GM23248 (cell line): ENCODE data around the gene GUCA1A. TPM values are rescaled to one million over a fixed set of nuclear protein-coding genes. Genes with fewer than 3 reads are reported as not detected.
A peak's percentile ranks its signal among the peaks of the same experiment; 100 is the strongest.

Experiments
- DNase-seq: peaks from one replicate; pipeline ENCODE4 v3.0.0-alpha.2; 2015
- H2AFZ ChIP-seq: fragments of 200-600 bp; sonication (generic); 2 replicates; pipeline ENCODE4 v1.6.1; 2016; ENCODE audit warnings: antibody characterized with exemption
- H3F3A ChIP-seq: fragments of 200-600 bp; sonication (generic); 2 replicates; pipeline ENCODE4 v1.6.1; 2016; ENCODE audit warnings: mild to moderate bottlenecking, antibody characterized with exemption, mixed run types; ENCODE audit not compliant: insufficient read depth
- H3K27ac ChIP-seq: fragments of 200-600 bp; sonication (generic); 2 replicates; pipeline ENCODE4 v1.5.1; 2016; ENCODE audit warnings: mild to moderate bottlenecking
- H3K27me3 ChIP-seq: fragments of 200-600 bp; sonication (generic); replicated peaks from 2 replicates; pipeline ENCODE4 v1.6.1; 2016; ENCODE audit warnings: mild to moderate bottlenecking; ENCODE audit not compliant: insufficient read depth
- H3K36me3 ChIP-seq: fragments of 200-600 bp; sonication (generic); 2 replicates; pipeline ENCODE4 v1.6.1; 2016; ENCODE audit warnings: low read depth, mild to moderate bottlenecking
- H3K4me1 ChIP-seq: fragments of 200-600 bp; sonication (generic); 2 replicates; pipeline ENCODE4 v1.6.1; 2016; ENCODE audit warnings: mild to moderate bottlenecking; ENCODE audit not compliant: insufficient read depth
- H3K4me2 ChIP-seq: fragments of 200-600 bp; sonication (generic); one replicate; pipeline ENCODE4 v1.6.1; 2016; ENCODE audit warnings: mild to moderate bottlenecking; ENCODE audit not compliant: unreplicated experiment
- H3K4me3 ChIP-seq: fragments of 200-600 bp; sonication (generic); 2 replicates; pipeline ENCODE4 v1.5.1; 2016; ENCODE audit warnings: mild to moderate bottlenecking
- H3K79me2 ChIP-seq: fragments of 200-600 bp; sonication (generic); 2 replicates; pipeline ENCODE4 v1.6.1; 2016; ENCODE audit warnings: mild to moderate bottlenecking; ENCODE audit not compliant: insufficient read depth
- H3K9ac ChIP-seq: fragments of 200-600 bp; sonication (generic); 2 replicates; pipeline ENCODE4 v1.6.1; 2016; ENCODE audit warnings: mild to moderate bottlenecking
- H3K9me2 ChIP-seq: fragments of 200-600 bp; sonication (generic); 2 replicates; pipeline ENCODE4 v1.6.1; 2016; ENCODE audit warnings: mixed run types, mild to moderate bottlenecking, moderate library complexity; ENCODE audit not compliant: insufficient read depth
- H3K9me3 ChIP-seq: fragments of 200-600 bp; sonication (generic); one replicate; pipeline ENCODE4 v1.6.1; 2017; ENCODE audit warnings: low read depth
- H4K20me1 ChIP-seq: fragments of 200-600 bp; sonication (generic); 2 replicates; pipeline ENCODE4 v1.6.0; 2016; ENCODE audit not compliant: insufficient read depth
- EZH2 ChIP-seq: fragments of 200-600 bp; sonication (generic); IDR thresholded peaks from 2 replicates; pipeline ENCODE4 v1.6.1; 2018; ENCODE audit warnings: antibody characterized with exemption, mild to moderate bottlenecking; ENCODE audit not compliant: insufficient read depth, poor library complexity, severe bottlenecking
- EZH2phosphoT487 ChIP-seq: fragments of 200-600 bp; sonication (generic); IDR thresholded peaks from 2 replicates; pipeline ENCODE4 v1.6.1; 2018; ENCODE audit warnings: antibody characterized with exemption, moderate library complexity, mild to moderate bottlenecking, low read depth; ENCODE audit not compliant: insufficient read depth
- WGBS, 2 experiments: methylation state at CpG; one replicate each; pipeline ENCODE4 v1.1.6; 2015 to 2017; ENCODE audit warnings: low lambda C conversion rate in 2 of 2, low coverage in 1 of 2; ENCODE audit errors: missing lambda C conversion rate in 2 of 2; 5-methylcytosine and 5-hydroxymethylcytosine counted together
- in situ Hi-C: fragments of 300-500 bp; cut with MboI; formaldehyde crosslinking; loops from 2 replicates; pipeline ENCODE4 v1.15.0; 2020
- polyA plus RNA-seq: library from polyadenylated mRNA; unstranded; fragments of >200 nt; fragmentation: Nextera tagmentation; extraction: Ambion mirVana; gene quantifications from 2 replicates; pipeline ENCODE4 v1.2.1, GENCODE V29; 2016
- total RNA-seq: library from RNA; depleted of rRNA; stranded (reverse); fragments of >200 nt; shearing (Covaris generic); gene quantifications from 2 replicates; pipeline ENCODE4 v1.2.3, GENCODE V29; 2014

GUCA1A gene
- total and polyA plus RNA-seq, 2 experiments from 2014 or later = not detected

- Histone ChIP-seq H3K27ac (no peak overlapping the region), H3K9me2 (no peaks in the 10 kb centered on the region), H3K9me3 (no peaks in the 10 kb centered on the region), H3F3A (peaks cover 8% of the 10 kb centered on the region), H3K36me3 (no peaks in the 10 kb centered on the region), H3K27me3 (no peaks in the 10 kb centered on the region), H2AFZ (no peak overlapping the region), H3K4me2 (no peak overlapping the region), H3K4me1 (peaks cover 22% of the 10 kb centered on the region), H3K9ac (no peak overlapping the region), H3K4me3 (no peak overlapping the region), H3K79me2 (peaks cover 13% of the 10 kb centered on the region; the same call in 1 of the 2 replicates), H4K20me1 (no peaks in the 10 kb centered on the region)
- in situ Hi-C loops = no loop called here
- WGBS, 2 experiments = 77 to 81% methylated on average over 4 of the region's 4 CpGs
- TF ChIP-seq EZH2 (no peak), EZH2phosphoT487 (no peak)
- DNase-seq = no peak
Observed at GRCh38 chr6:42133926-42134325, 39.2 kb upstream of the GUCA1A start.

- Histone ChIP-seq H3K9ac (no peak overlapping the region), H4K20me1 (no peaks in the 10 kb centered on the region), H3K79me2 (peaks cover 22% of the 10 kb centered on the region; the same call in 1 of the 2 replicates), H3K9me3 (no peaks in the 10 kb centered on the region), H3K9me2 (no peaks in the 10 kb centered on the region), H2AFZ (no peak overlapping the region), H3K4me3 (no peak overlapping the region), H3K36me3 (no peaks in the 10 kb centered on the region), H3K27ac (no peak overlapping the region), H3F3A (peaks cover 13% of the 10 kb centered on the region), H3K4me2 (no peak overlapping the region), H3K27me3 (no peaks in the 10 kb centered on the region), H3K4me1 (peaks cover 32% of the 10 kb centered on the region)
- in situ Hi-C loops = no loop called here
- DNase-seq = no peak
- no peak for TF ChIP-seq EZH2
- TF ChIP-seq EZH2phosphoT487 = no peak
- WGBS, 2 experiments = 91 to 94% methylated on average over 12 of the region's 12 CpGs
Observed at GRCh38 chr6:42135161-42135560, 38.0 kb upstream of the GUCA1A start.

GRCh38 chr6:42135722-42136121 lies 37.4 kb upstream of the GUCA1A start:
- Histone ChIP-seq H3K36me3 (no peaks in the 10 kb centered on the region), H3K9me2 (no peaks in the 10 kb centered on the region), H3K27me3 (no peaks in the 10 kb centered on the region), H3K4me1 (peaks cover 37% of the 10 kb centered on the region), H3K27ac (no peak overlapping the region), H3K4me2 (no peak overlapping the region), H4K20me1 (no peaks in the 10 kb centered on the region), H2AFZ (no peak overlapping the region), H3K79me2 (peaks cover 19% of the 10 kb centered on the region; the same call in 1 of the 2 replicates), H3K9ac (no peak overlapping the region), H3K9me3 (no peaks in the 10 kb centered on the region), H3K4me3 (no peak overlapping the region), H3F3A (peaks cover 16% of the 10 kb centered on the region)
- WGBS, 2 experiments = 68 to 73% methylated on average over 2 of the region's 2 CpGs
- in situ Hi-C loops = no loop called here
- TF ChIP-seq EZH2 = no peak
- DNase-seq = peak; percentile 40

- H2AFZ ChIP-seq = peak overlapping the region; percentile 40; the same call in 1 of the 2 replicates
Observed at GRCh38 chr6:42136508-42137193, 36.5 kb upstream of the GUCA1A start.

More at GRCh38 chr6:42136508-42137193, 36.5 kb upstream of the GUCA1A start:
- TF ChIP-seq EZH2 = no peak
- TF ChIP-seq EZH2phosphoT487 = no peak
- H3K4me1 ChIP-seq = peaks cover 39% of the 10 kb centered on the region
- H3K27me3 ChIP-seq = no peaks in the 10 kb centered on the region
- H3F3A ChIP-seq = peaks cover 22% of the 10 kb centered on the region
- peaks cover 15% of the 10 kb centered on the region; the same call in 1 of the 2 replicates for H3K79me2 ChIP-seq
- H3K9me2 ChIP-seq = no peaks in the 10 kb centered on the region
- DNase-seq = peak; percentile 82
- in situ Hi-C loops = no loop called here
- 28 to 35% methylated on average over 12 to 14 of the region's 14 CpGs for WGBS, 2 experiments
- no peaks in the 10 kb centered on the region for H3K9me3 ChIP-seq
- peak overlapping the region; percentile 49 for H3K9ac ChIP-seq
- no peaks in the 10 kb centered on the region for H4K20me1 ChIP-seq
- no peaks in the 10 kb centered on the region for H3K36me3 ChIP-seq
- H3K27ac ChIP-seq = peak overlapping the region; percentile 54
- H3K4me2 ChIP-seq = peak overlapping the region; percentile 58
- H3K4me3 ChIP-seq = peak overlapping the region; percentile 35
